Stimulated activated CD8-positive, alpha-beta memory T cell treated with anti-CD3 and anti-CD28 coated beads, Interleukin-7, amount 100 ng/mL, for 24 hours (primary cell): ENCODE results near the gene CFAP251.
A peak's percentile ranks its signal among the peaks of the same experiment; 100 is the strongest.
"Not testable (repeated sequence)": the region's sequence is repeated elsewhere in the genome, so short reads cannot be mapped to it uniquely, and the experiment has no call there.

Experiments used
- DNase-seq: peaks from one replicate; pipeline ENCODE4 v3.0.0-alpha.2; 2020; ENCODE audit warnings: low read depth

The CFAP251 gene

DNA sequence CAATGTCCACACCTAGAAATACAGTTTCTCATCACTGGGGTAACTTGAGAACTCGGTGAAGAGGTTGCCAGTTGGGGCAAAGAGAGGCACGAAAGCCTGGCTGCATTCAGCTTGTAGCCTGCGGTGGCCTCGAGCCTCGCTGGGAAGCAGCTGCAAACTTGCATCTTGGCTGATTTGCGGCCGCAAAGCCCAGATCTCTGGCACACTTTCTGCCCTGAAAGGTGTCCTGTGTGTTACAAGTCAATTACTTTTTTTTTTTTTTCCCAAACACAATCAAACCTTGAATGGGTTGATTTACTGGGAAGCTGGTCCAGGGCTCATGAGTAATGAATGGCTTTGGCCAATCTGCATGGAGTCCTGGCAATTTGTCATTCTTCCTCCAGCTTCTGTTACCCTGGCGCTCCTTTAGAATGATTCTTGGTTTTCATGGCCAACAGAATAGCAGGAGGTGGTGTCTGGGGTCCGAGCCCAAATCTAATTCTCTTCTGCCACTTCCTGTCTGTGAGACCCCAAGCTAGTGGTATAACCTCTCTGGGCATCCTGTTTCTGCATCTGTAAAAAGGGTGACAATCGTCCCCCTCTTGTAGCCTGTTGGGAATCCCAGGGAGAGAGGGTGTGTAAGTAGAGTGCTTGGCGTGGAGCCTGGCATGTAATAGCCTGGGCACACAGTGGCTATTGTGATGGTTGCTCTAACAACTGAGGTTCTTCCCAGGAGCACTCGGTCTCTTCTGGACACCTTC, 109.9 kb downstream of the CFAP251 start:
- no peak for DNase-seq

DNA sequence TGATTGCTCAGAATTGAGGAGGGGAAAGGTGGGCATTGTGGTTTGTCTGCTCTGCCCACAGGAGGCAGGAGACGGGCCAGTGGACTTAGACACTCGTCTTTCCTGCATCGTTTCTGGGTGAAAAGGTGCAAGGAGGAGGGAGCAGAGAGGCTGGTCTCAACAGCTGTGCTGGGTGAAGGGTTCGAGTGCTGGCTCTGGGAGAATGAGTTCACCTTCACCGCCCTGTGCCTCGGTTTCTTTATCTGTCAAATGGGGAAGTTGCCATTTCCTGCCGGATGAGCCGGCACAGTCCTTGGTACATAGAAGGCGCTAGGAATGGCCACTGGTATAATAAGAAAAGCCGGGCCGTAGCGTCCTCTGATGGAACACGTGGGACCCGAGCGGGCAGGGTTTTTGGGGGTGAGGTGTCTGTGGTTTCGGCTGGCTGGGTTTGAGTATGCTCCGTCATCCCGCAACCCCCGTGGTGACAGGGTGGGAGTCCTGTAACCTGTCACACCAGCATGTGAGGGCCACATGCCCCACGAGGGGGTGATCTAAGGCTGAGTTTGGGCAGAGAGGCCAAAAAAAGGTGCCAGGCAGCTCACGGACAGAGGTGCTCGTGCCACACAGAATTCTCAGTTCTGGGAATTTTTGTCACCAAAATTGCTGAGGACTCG, 110.6 kb downstream of the CFAP251 start:
- DNase-seq, result peak; percentile 22

DNA sequence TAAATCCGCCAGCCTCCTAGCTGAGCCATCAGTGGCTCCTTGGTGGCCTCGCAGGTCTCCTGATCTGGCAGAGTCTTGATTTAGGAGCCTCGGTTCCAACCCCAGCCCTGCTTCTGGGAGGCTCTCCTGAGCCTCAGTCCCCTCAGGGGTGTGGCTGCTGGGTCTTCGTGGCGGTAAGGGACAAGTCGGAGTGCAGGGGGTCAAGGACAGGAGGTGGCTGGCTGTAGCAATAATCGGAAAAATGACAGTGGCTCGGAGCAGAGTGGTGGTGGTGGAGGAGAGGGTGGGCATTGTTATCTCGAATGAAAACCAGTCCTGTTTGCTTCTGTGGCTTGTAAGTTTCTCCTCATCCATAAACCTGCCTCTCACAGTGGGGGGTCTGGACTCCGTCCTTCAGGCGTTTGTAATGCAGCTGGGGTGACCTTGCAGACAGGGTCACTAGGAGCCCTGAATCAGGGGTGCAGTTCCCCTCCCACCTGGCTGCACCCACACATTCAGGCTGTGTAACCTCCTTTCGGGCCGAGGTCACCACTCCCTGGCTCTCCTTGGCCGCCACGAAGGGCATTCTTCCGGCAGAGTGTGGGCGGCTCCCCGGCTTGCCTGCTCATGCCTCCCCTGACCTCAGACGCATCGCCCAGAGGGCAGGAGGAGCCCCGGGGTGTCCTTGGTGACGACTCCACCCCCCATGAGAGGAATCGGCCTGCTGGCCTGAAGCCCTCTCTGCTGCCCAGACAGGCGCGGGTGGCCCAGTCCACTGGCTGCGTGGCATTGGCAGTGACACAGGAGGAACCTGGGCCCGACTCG, 111.4 kb downstream of the CFAP251 start:
- no peak for DNase-seq

- DNase-seq, result no peak
Measured at GRCh38 chr12:122030424-122031035, 112.1 kb downstream of the CFAP251 start.

- DNase-seq, result peak; percentile 40
Measured at GRCh38 chr12:122031342-122032216, 113.2 kb downstream of the CFAP251 start.

DNA sequence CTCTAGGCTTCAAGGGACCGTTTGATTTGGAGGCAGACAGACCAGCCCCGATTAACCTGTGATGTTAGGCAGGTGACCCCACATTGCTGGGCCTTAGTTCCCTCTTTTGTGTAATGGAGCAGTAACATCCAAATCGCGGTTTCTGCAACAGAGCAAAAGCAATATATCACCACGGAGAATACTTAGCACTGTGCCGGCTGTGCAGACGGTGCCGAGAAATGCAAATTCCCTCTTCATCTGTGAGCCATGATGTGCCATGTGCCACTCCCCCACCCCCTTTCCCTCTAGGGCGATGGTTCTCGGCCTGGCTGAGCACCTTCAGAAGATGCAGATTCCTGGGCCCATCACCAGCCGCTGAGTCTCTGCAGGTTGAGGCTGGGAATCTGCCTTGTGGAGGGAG, 114.2 kb downstream of the CFAP251 start:
- no peak for DNase-seq

- no peak for DNase-seq
Measured at GRCh38 chr12:122035292-122035691, 116.9 kb downstream of the CFAP251 start.

DNA sequence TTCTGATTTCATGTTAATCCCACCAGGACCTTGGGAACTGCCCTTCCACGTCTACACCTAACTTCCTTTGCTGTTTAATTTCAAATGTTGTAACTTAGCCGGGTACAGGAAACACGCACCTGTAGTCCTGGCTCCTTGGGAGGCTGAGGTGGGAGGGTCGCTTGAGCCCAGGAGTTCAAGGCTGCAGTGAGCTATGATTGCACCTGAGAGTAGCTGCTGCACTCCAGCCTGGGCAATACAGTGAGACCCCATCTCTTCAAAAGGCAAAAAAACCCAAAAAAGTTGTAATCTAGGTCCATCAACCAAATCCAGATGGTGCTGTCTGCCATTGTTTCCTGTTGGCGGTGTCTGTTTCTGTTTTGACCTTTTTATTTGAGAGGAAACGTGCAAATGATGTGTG, 117.8 kb downstream of the CFAP251 start:
- DNase-seq, result no peak

GRCh38 chr12:122040579-122041386, 122.4 kb downstream of the CFAP251 start:
- DNase-seq, result no peak

GRCh38 chr12:122041458-122041857, 123.1 kb downstream of the CFAP251 start:
- DNase-seq, result not testable (repeated sequence)

- no peak for DNase-seq
Measured at GRCh38 chr12:122042910-122043309, 124.5 kb downstream of the CFAP251 start.

GRCh38 chr12:122043476-122043875, 125.1 kb downstream of the CFAP251 start:
- DNase-seq, result no peak

- no peak for DNase-seq
Measured at GRCh38 chr12:122045262-122045661, 126.9 kb downstream of the CFAP251 start.

DNA sequence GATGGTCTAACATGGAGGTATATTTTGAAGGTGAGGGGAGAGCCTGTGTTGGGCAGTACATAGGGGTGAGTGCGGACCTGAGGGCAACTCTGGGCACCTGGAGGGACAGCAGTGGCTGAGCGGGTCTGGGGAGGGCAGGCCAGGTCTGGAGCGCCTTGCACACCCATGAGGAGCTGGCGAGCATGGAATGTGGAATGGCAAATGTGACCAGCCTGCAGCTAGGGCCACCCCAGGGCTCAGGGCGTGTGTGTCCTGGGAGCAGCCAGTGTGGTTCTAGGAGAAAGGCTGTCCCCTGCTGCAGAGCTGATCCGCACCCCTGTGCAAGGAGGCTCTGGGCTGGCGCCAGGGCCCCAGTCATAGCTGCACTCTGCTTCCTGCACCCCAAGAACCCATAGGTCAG, 127.8 kb downstream of the CFAP251 start:
- no peak for DNase-seq

DNA sequence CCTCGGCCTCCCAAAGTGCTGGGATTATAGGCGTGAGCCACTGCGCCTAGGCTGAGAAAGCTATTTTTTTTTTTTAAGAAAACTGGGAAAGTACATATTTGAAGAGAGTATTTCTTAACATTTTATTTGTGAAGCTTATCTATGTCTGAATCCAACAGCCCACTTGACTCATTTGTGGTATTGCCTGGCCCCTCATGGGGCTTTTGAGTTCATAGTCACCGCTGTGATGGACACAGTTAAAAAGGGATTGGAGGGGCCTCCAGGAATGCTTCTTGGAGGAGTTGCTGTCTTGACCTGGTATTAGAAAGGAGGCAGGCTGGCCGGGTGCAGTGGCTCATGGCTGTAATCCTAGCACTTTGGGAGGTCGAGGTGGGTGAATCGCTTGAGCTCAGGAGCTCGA, 129.8 kb downstream of the CFAP251 start:
- DNase-seq, result no peak

- DNase-seq, result no peak
Measured at GRCh38 chr12:122049827-122050226, 131.4 kb downstream of the CFAP251 start.

GRCh38 chr12:122050706-122051105, 132.3 kb downstream of the CFAP251 start:
- no peak for DNase-seq

- no peak for DNase-seq
Measured at GRCh38 chr12:122051231-122051876, 133.0 kb downstream of the CFAP251 start.

DNA sequence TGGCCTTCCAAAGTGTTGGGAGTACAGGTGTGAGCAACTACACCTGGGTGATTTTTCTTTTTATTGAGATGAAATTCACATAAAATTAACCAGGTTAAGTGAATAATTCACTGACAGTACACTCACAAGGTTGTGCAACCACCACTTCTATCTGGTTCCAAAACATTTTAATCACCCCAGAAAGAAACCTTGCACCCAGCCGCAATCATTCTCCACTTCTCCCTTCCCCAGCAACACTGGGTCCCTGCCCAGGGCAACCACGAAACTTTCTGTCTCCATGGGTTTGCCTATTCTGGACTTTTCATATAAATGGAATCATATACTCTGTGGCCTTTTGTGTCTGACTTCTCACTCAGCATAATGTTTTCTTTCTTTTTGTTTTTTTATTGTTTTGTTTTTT, 133.9 kb downstream of the CFAP251 start:
- no peak for DNase-seq
